Left ventricle myocardium inferior (tissue), 1 donor: Measurements from ENCODE around the gene CNTFR. TPM values are rescaled to one million over a fixed set of nuclear protein-coding genes. Genes with fewer than 3 reads are reported as not detected.

Experiments used
- DNase-seq: peaks from one replicate; pipeline ENCODE4 v3.0.0-alpha.2; 2020
- H3K27ac ChIP-seq: fragments of 200-600 bp; replicated peaks from 2 replicates; pipeline ENCODE4 v1.8.0; 2021
- H3K27me3 ChIP-seq: fragments of 200-600 bp; 2 replicates; pipeline ENCODE4 v1.8.0; 2021; ENCODE audit warnings: low read depth
- H3K36me3 ChIP-seq: fragments of 200-600 bp; 2 replicates; pipeline ENCODE4 v1.8.0; 2021
- H3K4me1 ChIP-seq: fragments of 200-600 bp; 2 replicates; pipeline ENCODE4 v1.8.0; 2021
- H3K4me3 ChIP-seq: fragments of 200-600 bp; 2 replicates; pipeline ENCODE4 v1.8.0; 2021; ENCODE audit warnings: mild to moderate bottlenecking, moderate library complexity
- H3K9me3 ChIP-seq: fragments of 200-600 bp; replicated peaks from 2 replicates; pipeline ENCODE4 v1.8.0; 2021
- CTCF ChIP-seq: fragments of 200-600 bp; IDR thresholded peaks from 2 replicates; pipeline ENCODE4 v1.8.0; 2021; ENCODE audit warnings: antibody characterized with exemption, mild to moderate bottlenecking, borderline replicate concordance
- intact Hi-C: fragments of 100-400 bp; cut with micrococcal nuclease; formaldehyde crosslinking; loops from one replicate; pipeline ENCODE4 v1.11.0; 2022
- total RNA-seq: library from RNA; stranded (reverse); fragmentation: NEBNext Ultra II Directional; extraction: Animal tissue kit (Norgen Biotek cat#: 25700); gene quantifications from one replicate; pipeline ENCODE4 v1.2.1, GENCODE V29; 2021
- donor health status: DM: no; HTN: yes; CAD: no; lungs with severe emphysema.

CNTFR gene
- total RNA-seq, 1 donor from 2014 or later = 4.6 TPM

- Histone ChIP-seq H3K9me3 (no peaks in the 10 kb centered on the region), H3K4me3 (peak overlapping the region; percentile 57), H3K4me1 (peaks cover 20% of the 10 kb centered on the region), H3K27me3 (peaks cover 92% of the 10 kb centered on the region), H3K36me3 (no peaks in the 10 kb centered on the region), H3K27ac (no peak overlapping the region)
- no peak for DNase-seq
- TF ChIP-seq CTCF = no peak
- intact Hi-C loops = no loop called here
Measured at GRCh38 chr9:34578241-34579103, 11.1 kb downstream of the CNTFR start.

- intact Hi-C loops = no loop called here
- peaks cover 86% of the 10 kb centered on the region for H3K27me3 ChIP-seq
- peaks cover 20% of the 10 kb centered on the region for H3K4me1 ChIP-seq
- H3K4me3 ChIP-seq = peak overlapping the region; percentile 57
- DNase-seq = no peak
- H3K9me3 ChIP-seq = no peaks in the 10 kb centered on the region
- no peak overlapping the region for H3K27ac ChIP-seq
- TF ChIP-seq CTCF = no peak
- H3K36me3 ChIP-seq = no peaks in the 10 kb centered on the region
Measured at GRCh38 chr9:34577400-34578240, 11.9 kb downstream of the CNTFR start.

- Histone ChIP-seq H3K4me1 (peaks cover 20% of the 10 kb centered on the region), H3K9me3 (no peaks in the 10 kb centered on the region), H3K27me3 (peaks cover 77% of the 10 kb centered on the region), H3K36me3 (no peaks in the 10 kb centered on the region), H3K27ac (no peak overlapping the region), H3K4me3 (no peak overlapping the region)
- DNase-seq = no peak
- no peak for TF ChIP-seq CTCF
- intact Hi-C loops = no loop called here
Measured at GRCh38 chr9:34576597-34577399, 12.7 kb downstream of the CNTFR start.

GRCh38 chr9:34575862-34576596 lies 13.5 kb downstream of the CNTFR start:
- no peak overlapping the region for H3K4me3 ChIP-seq
- no peak overlapping the region for H3K27ac ChIP-seq
- no peaks in the 10 kb centered on the region for H3K9me3 ChIP-seq
- no peak for TF ChIP-seq CTCF
- H3K27me3 ChIP-seq = peaks cover 70% of the 10 kb centered on the region
- no peaks in the 10 kb centered on the region for H3K36me3 ChIP-seq
- H3K4me1 ChIP-seq = peaks cover 20% of the 10 kb centered on the region
- DNase-seq = no peak
- intact Hi-C loops = no loop called here
